ENCODE measurements around the gene GRM8.
A peak's percentile ranks its signal among the peaks of the same experiment; 100 is the strongest.

DNA sequence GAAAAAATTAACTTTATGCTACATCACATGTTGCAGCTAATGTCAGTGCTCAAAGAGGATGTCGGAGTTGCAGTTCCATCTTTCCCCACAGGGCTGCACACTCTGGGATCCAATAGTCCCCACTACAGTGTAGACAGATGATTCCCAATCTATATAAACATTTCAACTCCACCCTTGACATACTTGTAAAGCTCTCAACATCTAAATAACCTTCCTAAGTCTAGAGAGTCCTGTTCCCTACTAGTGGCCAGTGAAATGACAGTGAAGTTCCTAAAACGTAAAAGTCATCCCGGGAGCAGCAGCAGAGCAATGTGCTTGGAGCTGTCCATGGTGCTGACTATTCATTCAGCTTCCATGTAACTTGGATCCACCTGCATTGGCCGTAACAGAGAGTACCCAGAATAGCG is 145.1 kb downstream of the GRM8 start:
- TF ChIP-seq, protein P1, sequence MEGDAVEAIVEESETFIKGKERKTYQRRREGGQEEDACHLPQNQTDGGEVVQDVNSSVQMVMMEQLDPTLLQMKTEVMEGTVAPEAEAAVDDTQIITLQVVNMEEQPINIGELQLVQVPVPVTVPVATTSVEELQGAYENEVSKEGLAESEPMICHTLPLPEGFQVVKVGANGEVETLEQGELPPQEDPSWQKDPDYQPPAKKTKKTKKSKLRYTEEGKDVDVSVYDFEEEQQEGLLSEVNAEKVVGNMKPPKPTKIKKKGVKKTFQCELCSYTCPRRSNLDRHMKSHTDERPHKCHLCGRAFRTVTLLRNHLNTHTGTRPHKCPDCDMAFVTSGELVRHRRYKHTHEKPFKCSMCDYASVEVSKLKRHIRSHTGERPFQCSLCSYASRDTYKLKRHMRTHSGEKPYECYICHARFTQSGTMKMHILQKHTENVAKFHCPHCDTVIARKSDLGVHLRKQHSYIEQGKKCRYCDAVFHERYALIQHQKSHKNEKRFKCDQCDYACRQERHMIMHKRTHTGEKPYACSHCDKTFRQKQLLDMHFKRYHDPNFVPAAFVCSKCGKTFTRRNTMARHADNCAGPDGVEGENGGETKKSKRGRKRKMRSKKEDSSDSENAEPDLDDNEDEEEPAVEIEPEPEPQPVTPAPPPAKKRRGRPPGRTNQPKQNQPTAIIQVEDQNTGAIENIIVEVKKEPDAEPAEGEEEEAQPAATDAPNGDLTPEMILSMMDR (IDR thresholded peaks at IDR 0.05; ENCODE audit: low read depth, low read length, missing input control), result peak; percentile 49
- no peak for TF ChIP-seq SP1 (IDR thresholded peaks at IDR 0.05)
- no peak for TF ChIP-seq YY1 (IDR thresholded peaks at IDR 0.05)
- no peak for TF ChIP-seq TAF1 (conservative IDR thresholded peaks at IDR 0.05)
- no peak for TF ChIP-seq GABPA (IDR thresholded peaks at IDR 0.05 in 1 of 2, conservative IDR thresholded peaks at IDR 0.05 in 1 of 2)
- TF ChIP-seq, protein P2, sequence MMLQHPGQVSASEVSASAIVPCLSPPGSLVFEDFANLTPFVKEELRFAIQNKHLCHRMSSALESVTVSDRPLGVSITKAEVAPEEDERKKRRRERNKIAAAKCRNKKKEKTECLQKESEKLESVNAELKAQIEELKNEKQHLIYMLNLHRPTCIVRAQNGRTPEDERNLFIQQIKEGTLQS (IDR thresholded peaks at IDR 0.05), result no peak
